ENCODE measurements around the gene MIF4GD. TPM values are rescaled to one million over a fixed set of nuclear protein-coding genes. Genes with fewer than 3 reads are reported as not detected.

MIF4GD gene
- total and polyA plus RNA-seq, 10 of the 15 experiments (the other 5 are each of a cell fraction or from before 2014, with no cell fraction given), result 22.8 to 96.2 (median 60.1) TPM

DNA sequence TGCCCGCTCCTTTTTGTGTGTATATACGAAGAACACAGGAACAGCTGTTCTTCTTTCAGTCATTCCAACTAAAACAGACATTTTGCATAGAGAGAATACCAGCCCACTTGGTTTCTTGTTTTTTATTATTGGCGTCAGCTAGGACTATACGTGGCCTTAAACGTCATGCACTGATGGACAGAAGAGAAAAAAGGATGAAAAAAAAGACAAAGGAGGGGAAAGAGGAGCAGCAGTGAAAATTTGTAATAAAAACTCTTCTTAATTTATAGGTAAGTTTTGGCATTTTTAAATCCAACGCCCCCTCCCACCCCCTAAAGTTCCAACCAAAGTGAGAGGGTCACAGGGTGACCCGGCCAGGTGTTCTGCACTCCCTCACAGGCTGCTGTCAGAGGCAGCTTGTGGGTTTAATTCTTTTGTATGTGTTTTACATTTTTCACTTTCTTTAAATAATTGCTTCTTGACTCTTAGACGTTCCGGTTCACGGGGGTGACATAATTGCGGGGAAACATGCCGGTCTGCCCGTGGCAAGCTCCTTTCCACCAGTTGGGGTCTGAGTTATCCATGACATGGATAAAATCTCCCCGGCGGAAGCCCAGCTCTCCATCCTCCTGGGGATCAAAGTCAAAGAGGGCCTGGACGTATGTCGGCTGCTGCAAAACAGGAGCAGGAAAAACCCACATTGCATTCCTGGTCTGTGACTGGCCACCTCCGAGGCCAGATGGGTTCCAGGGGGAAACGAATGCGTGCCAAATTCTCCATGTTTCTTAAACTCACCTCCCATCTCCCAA is 49.1 kb upstream of the MIF4GD start (continued):
- TF ChIP-seq FOXK2 (IDR thresholded peaks at IDR 0.05) (no peak), SPI1 (IDR thresholded peaks at IDR 0.05; ENCODE audit: borderline replicate concordance, insufficient read depth, low read depth, low read length) (no peak), CBX3 (IDR thresholded peaks at IDR 0.05; ENCODE audit: borderline replicate concordance, low read depth) (no peak), BCL11A (IDR thresholded peaks at IDR 0.05; ENCODE audit: low read depth, low read length) (no peak; the same call in 1 of the 2 replicates), TCF7 (IDR thresholded peaks at IDR 0.05; ENCODE audit: borderline replicate concordance) (no peak), HDAC6 (IDR thresholded peaks at IDR 0.05; ENCODE audit: unreplicated experiment) (no peak), ZNF24 (IDR thresholded peaks at IDR 0.05) (no peak), BACH1 (IDR thresholded peaks at IDR 0.05; ENCODE audit: borderline replicate concordance) (no peak), POLR2A (IDR thresholded peaks at IDR 0.05; ENCODE audit: low read depth, low read length) (no peak; the same call in 1 of the 2 replicates), ETV6 (conservative IDR thresholded peaks at IDR 0.05 in 1 of 2, IDR thresholded peaks at IDR 0.05 in 1 of 2; ENCODE audit: borderline replicate concordance in 1 of 2, low read depth in 1 of 2) (no peak), TCF3 (IDR thresholded peaks at IDR 0.05; ENCODE audit: borderline replicate concordance, insufficient read depth, low read depth, low read length) (peak; percentile 86; the same call in 1 of the 2 replicates), ZBED1 (IDR thresholded peaks at IDR 0.05; ENCODE audit: borderline replicate concordance) (no peak; the same call in 1 of the 2 replicates), MEF2B (IDR thresholded peaks at IDR 0.05; ENCODE audit: partially characterized antibody, poor library complexity, severe bottlenecking) (peak; percentile 59), STAT1 (conservative IDR thresholded peaks at IDR 0.05) (no peak), SMC3 (IDR thresholded peaks at IDR 0.05; ENCODE audit: borderline replicate concordance, low read length) (no peak), RBBP5 (conservative IDR thresholded peaks at IDR 0.05) (no peak)
- TF ChIP-seq, protein P1, sequence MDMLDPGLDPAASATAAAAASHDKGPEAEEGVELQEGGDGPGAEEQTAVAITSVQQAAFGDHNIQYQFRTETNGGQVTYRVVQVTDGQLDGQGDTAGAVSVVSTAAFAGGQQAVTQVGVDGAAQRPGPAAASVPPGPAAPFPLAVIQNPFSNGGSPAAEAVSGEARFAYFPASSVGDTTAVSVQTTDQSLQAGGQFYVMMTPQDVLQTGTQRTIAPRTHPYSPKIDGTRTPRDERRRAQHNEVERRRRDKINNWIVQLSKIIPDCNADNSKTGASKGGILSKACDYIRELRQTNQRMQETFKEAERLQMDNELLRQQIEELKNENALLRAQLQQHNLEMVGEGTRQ (IDR thresholded peaks at IDR 0.05; ENCODE audit: borderline replicate concordance, low read depth, low read length), result no peak
- TF ChIP-seq, protein P2, sequence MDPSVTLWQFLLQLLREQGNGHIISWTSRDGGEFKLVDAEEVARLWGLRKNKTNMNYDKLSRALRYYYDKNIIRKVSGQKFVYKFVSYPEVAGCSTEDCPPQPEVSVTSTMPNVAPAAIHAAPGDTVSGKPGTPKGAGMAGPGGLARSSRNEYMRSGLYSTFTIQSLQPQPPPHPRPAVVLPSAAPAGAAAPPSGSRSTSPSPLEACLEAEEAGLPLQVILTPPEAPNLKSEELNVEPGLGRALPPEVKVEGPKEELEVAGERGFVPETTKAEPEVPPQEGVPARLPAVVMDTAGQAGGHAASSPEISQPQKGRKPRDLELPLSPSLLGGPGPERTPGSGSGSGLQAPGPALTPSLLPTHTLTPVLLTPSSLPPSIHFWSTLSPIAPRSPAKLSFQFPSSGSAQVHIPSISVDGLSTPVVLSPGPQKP (IDR thresholded peaks at IDR 0.05; ENCODE audit: low read depth, low read length), result no peak
- TF ChIP-seq, protein P3, sequence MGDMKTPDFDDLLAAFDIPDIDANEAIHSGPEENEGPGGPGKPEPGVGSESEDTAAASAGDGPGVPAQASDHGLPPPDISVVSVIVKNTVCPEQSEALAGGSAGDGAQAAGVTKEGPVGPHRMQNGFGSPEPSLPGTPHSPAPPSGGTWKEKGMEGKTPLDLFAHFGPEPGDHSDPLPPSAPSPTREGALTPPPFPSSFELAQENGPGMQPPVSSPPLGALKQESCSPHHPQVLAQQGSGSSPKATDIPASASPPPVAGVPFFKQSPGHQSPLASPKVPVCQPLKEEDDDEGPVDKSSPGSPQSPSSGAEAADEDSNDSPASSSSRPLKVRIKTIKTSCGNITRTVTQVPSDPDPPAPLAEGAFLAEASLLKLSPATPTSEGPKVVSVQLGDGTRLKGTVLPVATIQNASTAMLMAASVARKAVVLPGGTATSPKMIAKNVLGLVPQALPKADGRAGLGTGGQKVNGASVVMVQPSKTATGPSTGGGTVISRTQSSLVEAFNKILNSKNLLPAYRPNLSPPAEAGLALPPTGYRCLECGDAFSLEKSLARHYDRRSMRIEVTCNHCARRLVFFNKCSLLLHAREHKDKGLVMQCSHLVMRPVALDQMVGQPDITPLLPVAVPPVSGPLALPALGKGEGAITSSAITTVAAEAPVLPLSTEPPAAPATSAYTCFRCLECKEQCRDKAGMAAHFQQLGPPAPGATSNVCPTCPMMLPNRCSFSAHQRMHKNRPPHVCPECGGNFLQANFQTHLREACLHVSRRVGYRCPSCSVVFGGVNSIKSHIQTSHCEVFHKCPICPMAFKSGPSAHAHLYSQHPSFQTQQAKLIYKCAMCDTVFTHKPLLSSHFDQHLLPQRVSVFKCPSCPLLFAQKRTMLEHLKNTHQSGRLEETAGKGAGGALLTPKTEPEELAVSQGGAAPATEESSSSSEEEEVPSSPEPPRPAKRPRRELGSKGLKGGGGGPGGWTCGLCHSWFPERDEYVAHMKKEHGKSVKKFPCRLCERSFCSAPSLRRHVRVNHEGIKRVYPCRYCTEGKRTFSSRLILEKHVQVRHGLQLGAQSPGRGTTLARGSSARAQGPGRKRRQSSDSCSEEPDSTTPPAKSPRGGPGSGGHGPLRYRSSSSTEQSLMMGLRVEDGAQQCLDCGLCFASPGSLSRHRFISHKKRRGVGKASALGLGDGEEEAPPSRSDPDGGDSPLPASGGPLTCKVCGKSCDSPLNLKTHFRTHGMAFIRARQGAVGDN (IDR thresholded peaks at IDR 0.05), result peak; percentile 77; the same call in 1 of the 2 replicates
- TF ChIP-seq, protein P4, sequence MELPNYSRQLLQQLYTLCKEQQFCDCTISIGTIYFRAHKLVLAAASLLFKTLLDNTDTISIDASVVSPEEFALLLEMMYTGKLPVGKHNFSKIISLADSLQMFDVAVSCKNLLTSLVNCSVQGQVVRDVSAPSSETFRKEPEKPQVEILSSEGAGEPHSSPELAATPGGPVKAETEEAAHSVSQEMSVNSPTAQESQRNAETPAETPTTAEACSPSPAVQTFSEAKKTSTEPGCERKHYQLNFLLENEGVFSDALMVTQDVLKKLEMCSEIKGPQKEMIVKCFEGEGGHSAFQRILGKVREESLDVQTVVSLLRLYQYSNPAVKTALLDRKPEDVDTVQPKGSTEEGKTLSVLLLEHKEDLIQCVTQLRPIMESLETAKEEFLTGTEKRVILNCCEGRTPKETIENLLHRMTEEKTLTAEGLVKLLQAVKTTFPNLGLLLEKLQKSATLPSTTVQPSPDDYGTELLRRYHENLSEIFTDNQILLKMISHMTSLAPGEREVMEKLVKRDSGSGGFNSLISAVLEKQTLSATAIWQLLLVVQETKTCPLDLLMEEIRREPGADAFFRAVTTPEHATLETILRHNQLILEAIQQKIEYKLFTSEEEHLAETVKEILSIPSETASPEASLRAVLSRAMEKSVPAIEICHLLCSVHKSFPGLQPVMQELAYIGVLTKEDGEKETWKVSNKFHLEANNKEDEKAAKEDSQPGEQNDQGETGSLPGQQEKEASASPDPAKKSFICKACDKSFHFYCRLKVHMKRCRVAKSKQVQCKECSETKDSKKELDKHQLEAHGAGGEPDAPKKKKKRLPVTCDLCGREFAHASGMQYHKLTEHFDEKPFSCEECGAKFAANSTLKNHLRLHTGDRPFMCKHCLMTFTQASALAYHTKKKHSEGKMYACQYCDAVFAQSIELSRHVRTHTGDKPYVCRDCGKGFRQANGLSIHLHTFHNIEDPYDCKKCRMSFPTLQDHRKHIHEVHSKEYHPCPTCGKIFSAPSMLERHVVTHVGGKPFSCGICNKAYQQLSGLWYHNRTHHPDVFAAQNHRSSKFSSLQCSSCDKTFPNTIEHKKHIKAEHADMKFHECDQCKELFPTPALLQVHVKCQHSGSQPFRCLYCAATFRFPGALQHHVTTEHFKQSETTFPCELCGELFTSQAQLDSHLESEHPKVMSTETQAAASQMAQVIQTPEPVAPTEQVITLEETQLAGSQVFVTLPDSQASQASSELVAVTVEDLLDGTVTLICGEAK (IDR thresholded peaks at IDR 0.05; ENCODE audit: borderline replicate concordance), result no peak
